Endometrium (tissue), 2 donors: ENCODE measurements around the gene F13A1.

Experiments used
- FAIRE-seq: peaks from 2 replicates; lab custom pipeline; 2012; peaks lifted over from hg19 to GRCh38; lab: Jason Lieb, UNC
- donor health status: control.
- donor health status: control.

F13A1 gene

DNA sequence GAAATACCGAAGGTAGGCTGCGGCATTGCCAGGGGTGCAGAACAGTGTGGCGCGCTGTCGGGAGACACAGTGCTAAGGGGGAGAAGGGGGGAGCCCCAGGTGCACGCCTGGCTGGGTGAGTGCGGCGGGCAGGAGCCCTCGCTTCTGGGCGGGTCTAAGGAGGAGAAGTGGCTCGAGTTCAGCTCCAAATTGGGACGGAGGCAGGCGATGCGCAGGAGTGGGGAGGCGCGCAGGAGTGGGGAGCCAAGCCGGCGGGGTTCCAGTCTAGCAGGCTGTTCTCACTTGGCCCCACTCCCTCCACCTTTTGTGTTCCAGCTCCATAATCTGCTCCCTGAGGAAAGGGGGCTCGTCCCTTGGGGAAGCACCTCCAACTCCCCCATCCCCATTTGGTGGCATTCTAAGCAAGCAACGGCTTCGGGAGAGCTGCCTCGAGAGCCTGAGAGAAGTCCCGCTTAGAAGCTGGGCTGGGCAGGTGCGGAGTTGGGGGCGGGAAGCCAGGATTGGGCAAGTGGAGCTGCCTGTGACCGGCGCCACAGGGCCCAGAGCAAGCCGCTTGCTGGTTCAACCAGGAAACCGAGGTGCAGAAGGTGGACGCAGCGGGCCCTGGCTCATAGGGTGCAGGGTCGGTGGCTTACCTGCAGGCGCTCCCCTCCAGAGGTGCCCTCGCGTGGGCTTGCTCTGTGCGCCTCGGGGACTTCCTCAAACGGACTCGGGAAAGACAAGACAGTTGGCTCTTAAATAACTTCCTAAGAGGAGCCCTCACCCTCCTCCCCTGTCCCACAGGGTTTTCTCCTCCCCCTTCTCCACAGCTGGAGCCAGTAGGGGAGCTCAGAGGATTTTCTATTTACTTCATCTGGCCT, at the start of gene F13A1:
Gene F13A1 (minus strand): TSS at position 711 of the 860 bp plus-strand sequence. CDS start 1,998 bp downstream, outside the sequence.
- FAIRE-seq: no peak

DNA sequence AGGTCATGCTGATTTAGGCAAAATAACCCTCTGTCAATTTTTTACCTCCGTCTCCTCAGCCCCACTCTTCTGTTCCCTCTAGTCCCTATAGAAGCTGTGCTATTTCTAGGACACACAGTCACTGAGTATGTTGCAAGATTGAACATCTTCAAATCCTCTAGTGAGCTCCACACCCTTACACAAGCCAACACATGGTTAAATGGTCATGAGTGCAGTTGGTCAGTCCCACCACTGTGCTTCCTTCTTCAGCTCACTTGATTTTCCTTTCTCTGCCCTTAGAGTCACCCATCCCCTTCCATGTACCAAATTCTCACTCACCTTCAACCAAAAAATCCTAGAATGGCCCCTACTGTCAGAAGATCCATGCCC, 48.2 kb upstream of the F13A1 start:
- no peak for FAIRE-seq

DNA sequence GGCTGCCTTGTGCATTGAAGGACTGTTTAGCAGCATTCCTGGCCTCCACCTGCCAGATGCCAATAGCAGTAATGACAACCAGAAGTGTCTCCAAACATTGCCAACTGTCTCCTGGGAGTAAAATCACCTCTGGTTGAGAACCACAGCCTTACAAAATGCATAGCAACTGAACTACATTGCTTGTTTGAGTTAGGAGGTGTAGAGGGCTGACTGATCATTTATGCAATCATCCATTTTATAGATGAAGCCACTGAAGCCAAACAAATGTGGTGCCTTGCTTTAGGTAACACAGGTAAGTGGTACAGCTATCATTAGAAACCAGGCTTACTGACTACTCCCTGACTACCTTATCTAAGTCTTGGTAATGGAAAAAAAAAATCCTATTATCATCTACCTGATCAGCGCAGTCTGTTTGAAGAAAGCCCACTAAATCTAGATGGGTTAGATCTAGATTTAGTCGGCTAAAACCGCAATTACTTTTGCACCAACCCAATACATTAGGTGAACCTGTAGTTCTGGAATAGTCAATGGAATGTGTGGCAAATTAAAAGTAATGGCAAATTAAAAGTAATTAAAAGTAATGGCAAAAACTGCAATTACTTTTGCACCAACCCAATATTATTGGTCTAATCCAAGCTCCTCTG, 47.7 kb upstream of the F13A1 start:
- FAIRE-seq: no peak

DNA sequence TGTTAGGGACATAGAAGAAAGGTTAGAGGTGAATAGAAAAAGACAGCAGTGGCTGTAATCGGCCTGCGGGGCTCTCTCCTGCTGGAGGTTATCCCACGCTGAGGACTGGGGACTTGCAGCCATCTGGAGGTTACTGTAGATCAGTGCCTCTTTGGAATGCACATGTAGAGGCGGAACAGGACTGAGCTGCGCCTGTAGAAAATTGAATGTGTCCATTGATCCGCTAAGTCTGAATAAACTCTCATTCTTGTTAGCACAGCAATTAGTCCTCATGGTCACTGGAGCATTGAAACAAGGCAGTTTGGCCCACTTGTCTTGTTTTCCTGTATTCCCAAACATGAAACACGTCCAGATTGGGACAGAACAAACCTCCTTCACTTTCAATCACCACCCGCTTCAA, 46.3 kb upstream of the F13A1 start:
- peak; percentile 31 for FAIRE-seq

DNA sequence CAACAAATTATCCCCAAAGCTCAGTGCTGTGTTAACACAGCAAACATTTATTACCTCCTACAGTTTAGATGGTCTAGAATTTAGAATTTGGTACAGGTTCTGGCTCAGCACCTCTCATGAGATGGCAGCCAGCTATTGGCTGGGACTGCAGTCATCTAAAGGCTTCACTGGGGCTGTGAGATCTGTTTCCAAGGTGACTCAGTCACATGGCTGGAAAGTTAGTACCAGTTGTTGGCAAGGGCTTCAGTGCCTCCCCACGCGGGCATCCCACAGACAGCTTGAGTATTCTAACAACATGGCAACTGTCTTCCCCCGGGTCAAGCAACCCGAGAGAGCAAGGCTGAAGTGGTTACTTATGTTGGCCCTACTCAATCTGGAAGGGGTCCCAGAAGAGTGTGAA, 44.8 kb upstream of the F13A1 start:
- FAIRE-seq: no peak

DNA sequence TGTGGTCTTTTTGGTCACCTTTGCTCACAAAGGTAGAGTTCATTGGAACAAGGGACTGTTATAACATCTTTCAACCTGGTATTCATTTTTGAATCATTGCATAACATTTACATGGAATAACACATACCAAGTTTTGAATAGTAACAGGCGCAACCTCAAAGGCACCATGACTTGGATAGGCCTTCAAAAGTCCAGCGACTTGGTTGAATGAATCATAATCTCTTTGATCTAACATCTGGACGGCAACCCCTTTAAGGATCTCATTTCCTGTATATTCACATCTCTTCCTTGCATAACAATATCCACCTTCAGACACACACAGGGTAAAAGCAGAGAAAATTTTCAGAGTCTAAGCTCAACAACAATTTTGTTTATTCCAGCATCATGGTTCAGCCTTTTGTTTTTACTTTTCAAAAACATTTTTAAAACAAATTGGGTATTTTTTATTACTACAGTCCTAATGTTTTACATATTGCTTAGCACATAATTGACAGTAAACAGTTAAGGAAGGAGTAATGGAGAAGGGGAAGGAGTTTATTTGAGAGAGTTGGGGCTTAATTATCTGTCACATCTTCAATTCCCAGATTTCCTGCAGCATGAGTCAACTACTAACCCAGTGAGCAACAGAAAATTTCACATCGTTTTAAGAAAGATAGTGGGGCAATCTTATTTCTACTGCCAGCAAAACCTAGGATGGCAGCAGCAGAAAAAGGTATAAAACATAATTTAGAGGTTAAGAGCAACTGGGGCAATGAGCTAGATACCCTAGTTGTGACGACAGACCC, 41.8 kb upstream of the F13A1 start:
- peak; percentile 99 for FAIRE-seq

DNA sequence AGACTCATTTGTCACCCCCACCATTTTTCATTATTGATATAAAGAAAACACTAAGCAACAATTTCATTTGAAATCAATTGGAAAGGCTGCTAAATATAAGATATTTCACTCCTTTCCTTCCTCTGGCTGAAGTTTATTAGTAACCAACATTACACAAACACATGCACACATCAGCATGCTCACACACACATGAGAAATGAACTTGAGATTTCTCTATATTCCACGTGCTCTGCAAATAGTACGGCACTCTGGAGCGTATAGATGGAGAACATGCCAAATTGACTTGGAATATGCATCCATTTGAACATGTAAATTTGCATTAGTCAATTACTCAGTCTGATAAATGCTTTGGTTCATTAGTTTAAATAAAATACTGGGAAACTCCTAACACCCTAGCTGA, 37.1 kb upstream of the F13A1 start:
- FAIRE-seq: no peak

DNA sequence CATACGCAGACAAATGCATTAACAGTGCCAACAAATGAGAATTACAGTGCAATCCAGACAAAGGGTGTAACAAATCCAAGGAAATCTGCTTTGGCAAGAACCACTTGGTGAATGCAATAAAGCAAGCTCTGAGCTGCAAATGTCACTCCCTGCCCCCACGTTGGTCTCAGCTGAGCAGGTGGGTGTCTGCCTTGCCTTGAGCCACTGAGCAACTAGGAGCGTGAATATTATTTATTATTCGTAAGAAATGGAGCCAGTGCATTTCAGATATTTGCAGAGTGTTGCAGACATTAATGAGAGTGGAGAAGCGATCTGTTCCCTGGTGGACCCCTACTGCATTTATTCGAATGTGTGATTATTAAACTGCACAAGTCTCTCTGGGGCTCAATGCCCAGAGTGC, 36.6 kb upstream of the F13A1 start:
- no peak for FAIRE-seq

DNA sequence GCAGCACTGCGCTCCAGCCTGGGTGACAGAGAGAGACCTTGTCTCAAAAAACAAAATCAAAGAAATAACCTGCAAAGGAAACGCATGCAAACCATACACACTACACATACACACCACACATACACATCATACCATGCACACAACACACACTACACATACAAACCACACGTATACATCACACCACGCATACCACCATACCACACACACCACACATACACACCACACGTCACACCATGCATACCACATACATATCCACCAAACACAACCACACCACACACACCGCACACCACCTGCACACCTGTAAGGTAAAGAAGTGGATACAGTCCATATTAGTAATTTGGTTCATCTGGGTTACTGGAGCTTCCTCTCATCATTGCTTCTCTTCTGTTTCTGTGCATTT, 32.3 kb upstream of the F13A1 start:
- no peak for FAIRE-seq

DNA sequence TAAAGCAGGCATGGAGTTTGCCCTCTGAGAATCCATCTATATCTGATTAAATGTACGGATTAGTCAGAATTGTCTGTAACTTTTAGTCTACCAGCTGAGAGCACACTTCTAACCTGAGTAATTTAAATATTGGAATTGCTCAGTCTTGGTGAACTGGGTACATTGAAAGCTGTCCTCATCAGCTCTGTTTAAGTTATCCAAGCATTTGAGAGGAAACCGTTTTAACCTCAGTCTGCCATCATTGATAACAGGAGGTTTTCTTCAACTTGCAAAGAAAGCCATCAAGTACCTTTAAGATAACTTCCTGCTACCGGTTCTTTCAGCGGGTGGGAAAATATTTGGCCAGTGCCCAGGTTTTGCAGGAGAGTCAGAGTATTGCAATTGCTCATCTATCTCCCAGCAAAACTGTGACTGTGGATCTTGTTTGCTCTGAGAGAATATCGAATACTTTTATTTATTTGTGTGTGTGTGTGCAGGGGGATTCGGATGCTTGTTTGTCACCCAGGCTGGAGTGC, 31.1 kb upstream of the F13A1 start:
- no peak for FAIRE-seq

DNA sequence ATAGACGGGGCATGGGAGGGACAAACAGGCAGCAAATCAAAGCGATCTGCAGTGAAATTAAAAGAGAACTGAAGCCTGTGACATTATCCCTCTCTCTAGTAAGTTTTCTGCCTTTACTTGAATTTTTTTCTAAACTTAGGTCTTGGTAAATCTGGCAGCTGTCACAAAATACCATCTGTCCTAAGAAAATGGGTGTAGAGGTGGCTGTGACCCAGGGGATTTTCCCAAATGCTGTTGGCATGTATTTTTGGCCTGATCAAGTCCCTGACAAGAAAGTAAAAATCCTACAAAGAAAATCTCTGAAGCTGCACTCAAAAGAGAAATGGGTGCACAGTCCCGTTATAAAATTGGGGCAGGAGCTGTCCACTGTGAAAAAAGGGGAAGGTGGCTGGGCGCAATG, 30.2 kb upstream of the F13A1 start:
- FAIRE-seq: no peak

DNA sequence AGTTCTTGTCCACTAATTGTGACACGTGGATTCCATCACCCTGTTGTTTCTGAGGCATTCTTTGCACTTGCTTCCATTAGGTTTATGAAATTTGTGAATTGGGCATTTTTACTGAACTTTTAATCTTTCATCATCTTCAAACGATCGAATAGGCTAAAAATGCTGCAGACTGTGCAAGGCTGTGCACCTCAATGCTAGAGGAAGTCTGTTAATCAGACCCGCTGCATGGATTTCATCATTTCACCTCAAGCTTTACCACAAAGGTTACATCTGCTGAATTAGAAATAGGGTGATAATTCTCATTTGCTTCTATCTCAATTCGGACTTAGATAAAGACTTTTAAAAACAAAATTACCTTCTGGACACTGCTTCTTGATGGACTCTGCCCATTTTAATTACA, 27.8 kb upstream of the F13A1 start:
- no peak for FAIRE-seq

DNA sequence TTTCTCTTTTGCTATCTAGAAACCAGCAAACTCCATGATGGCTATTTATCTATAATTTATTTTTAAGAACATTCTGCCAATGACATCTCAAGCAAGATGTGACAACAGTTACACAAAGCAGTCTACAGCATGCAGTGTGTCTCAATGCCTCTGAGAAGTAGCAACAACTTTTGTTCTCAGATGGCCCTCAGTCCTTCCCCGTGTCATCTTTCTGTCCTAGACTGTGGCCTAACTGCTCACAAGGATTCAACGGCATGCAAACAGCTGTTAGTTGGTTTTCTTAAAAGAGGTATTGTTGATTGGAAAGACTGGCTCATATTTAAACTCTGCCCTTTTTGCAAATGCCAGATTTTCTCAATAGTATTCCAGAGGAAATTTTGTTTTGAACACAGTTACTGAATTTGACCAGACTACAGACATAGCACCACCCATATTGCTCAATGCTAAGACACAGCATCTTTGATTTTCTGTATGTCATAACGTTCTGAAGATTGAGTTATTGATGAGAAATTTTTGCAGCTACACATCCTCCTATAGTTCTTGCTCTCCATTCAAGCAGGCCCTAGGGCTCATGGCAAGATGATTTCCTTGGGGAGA, 26.1 kb upstream of the F13A1 start:
- FAIRE-seq: no peak

DNA sequence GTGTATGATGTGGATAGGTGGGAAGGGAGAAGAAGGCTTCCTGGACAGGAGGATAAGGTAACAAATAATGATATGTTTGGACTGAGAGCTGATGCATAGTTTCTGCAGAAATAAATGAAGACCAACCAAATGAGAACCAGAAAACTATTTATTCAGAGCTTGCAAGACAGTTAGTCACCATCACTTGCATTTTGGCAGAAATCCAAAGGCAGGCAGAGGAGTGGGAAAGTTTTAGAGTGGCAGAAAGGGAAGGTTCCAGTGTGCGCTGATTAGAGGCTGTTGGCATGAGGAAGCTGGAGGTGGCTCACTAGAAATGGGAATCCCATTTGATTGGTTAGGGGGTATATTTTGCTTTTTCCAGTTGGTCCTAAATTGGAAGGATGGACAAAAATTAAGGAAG, 13.0 kb upstream of the F13A1 start:
- FAIRE-seq: no peak

DNA sequence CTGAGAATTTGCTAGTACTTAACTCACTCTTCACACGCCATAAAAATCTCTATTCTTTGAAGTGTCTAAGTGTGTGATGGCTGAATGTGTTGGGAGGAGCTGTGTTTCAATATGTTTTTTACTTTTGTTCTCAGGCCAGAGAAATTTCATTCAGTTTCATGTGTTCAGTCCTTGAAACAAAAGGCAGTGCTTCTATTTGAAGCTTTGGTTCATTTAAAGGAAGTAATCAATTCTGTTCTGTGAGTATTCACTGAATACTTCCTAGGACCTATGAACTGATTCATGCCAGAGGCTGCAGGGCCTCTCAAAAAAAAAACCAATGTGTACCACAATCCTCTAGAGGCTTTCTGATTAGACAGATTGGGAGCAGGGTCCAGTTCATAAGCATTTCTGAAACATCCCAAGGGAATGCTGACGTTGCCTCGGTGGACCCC, 12.4 kb upstream of the F13A1 start:
- peak; percentile 4 for FAIRE-seq

DNA sequence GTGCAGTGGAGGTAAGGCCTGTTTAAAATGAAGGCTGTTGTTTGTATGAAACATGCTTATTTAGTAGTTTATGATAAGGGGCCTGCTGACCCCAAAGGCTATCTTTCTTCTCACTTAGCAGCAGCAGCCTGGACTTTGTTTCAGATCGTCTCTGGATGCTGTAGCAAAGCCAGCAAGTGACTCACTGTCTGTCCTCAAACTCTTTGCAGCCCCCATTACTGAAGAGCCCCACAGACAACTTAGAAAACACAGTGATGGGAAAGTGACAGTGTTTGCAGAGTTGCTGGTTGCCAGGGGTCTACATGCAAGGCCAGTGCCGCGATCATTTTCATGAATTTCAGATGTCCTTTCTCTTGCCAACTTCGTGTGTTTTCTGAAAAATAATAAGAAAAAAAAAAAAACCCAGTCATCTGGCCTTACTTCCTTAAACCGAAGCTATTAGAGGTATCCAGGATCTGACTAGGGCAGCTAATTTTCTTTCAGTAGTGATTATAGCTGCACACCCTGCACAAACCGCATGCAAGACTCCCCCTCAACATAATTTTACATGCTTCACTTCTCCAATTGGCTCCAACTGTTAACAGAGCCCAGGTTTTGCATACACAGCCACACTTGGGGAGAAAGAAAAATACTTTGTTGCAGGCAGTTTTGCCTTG, 11.6 kb upstream of the F13A1 start:
- FAIRE-seq: no peak

DNA sequence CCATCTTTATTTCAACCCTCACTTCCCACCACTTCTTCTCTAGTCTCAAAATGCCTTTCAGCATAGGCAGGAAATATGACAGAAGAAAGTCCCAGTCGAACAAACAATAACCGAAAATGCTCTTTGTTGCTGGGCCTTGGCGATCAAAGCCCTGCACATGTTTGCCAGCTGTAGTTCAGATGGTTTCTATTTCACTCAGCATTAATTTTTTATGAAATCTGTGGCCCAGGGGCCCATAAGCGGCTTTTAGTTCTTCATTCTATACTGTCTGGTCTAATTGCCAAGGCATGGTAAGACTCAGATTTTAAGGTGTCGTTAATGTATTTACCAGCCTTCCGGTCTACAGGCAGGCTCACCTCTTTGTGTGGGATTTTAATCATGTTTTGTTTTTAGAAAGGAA, 10.9 kb upstream of the F13A1 start:
- no peak for FAIRE-seq

DNA sequence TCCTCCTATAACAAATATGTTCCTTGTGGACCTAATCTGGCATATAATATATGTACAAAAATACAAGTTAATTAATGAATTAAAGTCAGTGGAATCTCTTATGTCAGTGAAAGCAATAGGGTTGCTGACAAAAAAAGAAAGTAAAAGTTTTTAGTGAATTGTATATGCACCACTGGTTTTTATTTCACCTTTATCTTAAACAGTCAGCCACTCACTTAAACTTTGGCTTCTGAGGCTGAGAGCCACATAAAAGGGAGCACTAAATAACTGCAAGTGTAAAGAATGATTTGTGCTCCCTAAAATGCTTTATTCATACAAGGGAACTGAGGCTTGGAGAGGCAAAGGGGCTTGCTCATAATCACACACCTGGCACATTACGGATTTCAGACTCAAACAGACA, 9.9 kb upstream of the F13A1 start:
- no peak for FAIRE-seq

DNA sequence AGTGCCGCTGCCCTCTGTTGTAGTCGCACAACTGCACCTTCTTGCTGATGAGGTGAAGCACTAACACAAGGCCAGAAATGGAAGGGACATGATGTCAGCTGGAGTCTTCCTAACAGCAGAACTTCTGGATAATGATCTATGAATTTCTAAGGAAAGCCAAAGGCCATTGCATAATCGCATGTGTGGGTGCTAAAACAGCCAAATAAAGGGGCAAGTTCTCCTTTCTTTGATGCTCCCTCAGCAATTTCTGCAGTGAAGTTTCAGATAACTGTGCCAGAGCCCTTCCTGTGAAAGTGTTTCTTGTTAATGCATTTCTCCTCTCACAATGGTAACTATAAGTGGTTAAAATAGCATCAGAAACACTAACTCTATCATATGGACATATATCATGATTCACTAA, 8.0 kb upstream of the F13A1 start:
- FAIRE-seq: no peak

DNA sequence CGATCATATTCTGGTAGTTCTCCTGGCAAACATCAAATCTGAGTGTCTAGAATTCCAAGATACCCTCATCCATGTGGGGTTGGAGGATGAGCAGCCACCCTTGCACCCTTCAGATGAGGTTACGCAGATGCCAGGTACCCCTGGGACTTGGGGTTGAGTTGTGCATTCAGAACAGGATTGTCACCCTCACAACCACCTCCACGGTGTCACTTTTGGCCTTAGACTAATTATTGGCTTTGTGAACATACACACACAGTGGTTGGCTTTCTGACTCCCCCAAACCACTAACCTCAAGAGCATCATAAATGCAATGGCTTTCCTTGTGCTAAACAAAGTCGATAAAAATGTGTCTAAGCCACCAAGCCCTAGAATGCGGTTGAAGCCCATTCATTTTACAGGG, 2.9 kb upstream of the F13A1 start:
- FAIRE-seq: no peak

DNA sequence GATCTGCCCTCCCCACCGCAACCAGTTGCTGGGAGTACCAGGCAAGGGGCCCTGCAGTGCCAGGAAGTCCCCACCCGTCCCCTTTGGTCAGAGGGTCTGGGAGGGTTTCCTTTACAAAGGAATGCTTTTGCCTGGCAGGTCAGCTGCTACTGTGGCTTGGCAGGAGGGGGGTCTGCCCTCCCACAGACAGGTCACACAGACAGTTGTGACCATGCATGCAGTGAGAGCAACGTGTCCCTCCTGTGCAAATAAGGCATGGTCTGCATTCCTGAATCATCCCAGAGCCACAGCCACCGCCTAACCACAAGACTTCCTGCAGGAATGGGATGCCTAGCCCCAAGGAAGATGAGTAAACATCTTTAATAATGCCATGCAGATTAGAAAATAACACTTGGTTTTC, 439 bp upstream of the F13A1 start:
- no peak for FAIRE-seq
